AG09309 (cell line): ENCODE results near the gene SNX1.
"Not testable (repeated sequence)": the region's sequence is repeated elsewhere in the genome, so short reads cannot be mapped to it uniquely, and the experiment has no call there.

Source experiments
- DNase-seq: peaks from one replicate; pipeline ENCODE4 v3.0.0-alpha.2; 2010; ENCODE audit warnings: low read depth
- H3K4me3 ChIP-seq: 2 replicates; pipeline ENCODE4 v1.5.1; 2011; ENCODE audit warnings: mild to moderate bottlenecking, low read depth, low read length, moderate library complexity; ENCODE audit not compliant: control insufficient read depth
- TF ChIP-seq, protein P1 (sequence below): IDR thresholded peaks from 2 replicates; pipeline ENCODE4 v1.5.1; 2011; ENCODE audit warnings: mild to moderate bottlenecking, low read depth, low read length, inconsistent platforms; ENCODE audit not compliant: insufficient read depth, control insufficient read depth; ENCODE audit errors: missing control alignments

SNX1 gene

DNA sequence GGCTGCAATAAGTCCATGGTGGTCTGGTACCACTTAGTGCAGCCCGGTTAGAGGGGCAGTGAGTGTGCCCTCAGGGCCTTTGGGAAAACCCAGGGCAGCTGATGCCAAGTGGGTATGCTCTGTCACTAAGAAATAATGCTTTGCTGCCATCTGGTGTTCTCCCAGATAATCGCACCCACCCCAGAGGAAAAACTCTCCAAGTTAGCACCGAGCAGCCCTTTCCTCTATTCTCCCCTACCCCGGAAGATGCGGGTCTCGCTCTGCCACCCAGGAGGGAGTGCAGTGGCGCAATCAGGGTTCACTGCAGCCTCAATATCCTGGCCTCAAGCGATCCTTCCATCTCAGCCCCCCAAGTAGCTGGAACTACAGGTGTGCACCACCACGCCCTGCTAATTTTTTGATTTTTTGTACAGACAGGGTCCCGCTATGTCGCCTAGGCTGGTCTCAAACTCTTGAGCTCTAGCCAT lies 28.2 kb upstream of the SNX1 start:
- no peak for DNase-seq
- no peak overlapping the region for H3K4me3 ChIP-seq
- TF ChIP-seq, protein P1, sequence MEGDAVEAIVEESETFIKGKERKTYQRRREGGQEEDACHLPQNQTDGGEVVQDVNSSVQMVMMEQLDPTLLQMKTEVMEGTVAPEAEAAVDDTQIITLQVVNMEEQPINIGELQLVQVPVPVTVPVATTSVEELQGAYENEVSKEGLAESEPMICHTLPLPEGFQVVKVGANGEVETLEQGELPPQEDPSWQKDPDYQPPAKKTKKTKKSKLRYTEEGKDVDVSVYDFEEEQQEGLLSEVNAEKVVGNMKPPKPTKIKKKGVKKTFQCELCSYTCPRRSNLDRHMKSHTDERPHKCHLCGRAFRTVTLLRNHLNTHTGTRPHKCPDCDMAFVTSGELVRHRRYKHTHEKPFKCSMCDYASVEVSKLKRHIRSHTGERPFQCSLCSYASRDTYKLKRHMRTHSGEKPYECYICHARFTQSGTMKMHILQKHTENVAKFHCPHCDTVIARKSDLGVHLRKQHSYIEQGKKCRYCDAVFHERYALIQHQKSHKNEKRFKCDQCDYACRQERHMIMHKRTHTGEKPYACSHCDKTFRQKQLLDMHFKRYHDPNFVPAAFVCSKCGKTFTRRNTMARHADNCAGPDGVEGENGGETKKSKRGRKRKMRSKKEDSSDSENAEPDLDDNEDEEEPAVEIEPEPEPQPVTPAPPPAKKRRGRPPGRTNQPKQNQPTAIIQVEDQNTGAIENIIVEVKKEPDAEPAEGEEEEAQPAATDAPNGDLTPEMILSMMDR, result peak; percentile 79

DNA sequence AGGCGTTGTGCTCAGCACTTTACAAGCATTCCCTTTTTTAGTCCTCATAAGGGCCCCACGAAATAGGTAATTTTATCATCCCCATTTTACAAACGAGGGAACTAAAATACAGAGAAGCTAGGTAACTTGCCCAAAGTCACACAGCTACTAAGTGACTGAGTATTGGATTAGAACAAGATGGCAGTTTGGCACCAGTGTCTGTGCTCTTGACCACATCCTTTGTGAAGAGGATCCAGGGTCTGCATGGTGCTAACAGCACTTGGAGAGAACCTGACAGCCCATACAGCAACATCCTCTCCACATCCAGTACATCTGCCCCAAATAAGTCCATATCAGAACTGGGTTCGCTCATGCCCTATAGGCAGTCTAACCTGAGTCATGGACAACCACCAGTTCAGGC lies 27.6 kb upstream of the SNX1 start:
- TF ChIP-seq, protein P1, result no peak
- no peak overlapping the region for H3K4me3 ChIP-seq
- no peak for DNase-seq

DNA sequence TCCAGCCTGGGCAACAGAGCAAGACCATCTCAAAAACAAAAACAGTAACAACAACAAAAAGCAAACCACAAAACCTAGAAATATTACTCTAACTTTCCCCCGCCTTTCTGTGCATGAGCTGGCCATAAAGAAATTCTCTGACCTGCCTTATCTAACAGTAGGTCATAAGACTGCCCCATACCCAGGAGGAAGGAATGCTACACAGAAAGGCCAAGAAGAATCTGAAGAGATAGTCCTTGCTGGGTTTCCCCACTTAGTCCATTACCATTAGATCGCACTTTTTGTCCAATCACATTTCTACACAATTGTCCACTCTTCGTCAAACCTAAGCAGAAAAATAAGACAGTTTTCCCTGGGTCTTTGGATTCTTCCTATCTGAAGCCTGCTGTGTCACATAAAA lies 25.7 kb upstream of the SNX1 start:
- no peak for DNase-seq
- H3K4me3 ChIP-seq, result no peak overlapping the region
- TF ChIP-seq, protein P1, result no peak

DNA sequence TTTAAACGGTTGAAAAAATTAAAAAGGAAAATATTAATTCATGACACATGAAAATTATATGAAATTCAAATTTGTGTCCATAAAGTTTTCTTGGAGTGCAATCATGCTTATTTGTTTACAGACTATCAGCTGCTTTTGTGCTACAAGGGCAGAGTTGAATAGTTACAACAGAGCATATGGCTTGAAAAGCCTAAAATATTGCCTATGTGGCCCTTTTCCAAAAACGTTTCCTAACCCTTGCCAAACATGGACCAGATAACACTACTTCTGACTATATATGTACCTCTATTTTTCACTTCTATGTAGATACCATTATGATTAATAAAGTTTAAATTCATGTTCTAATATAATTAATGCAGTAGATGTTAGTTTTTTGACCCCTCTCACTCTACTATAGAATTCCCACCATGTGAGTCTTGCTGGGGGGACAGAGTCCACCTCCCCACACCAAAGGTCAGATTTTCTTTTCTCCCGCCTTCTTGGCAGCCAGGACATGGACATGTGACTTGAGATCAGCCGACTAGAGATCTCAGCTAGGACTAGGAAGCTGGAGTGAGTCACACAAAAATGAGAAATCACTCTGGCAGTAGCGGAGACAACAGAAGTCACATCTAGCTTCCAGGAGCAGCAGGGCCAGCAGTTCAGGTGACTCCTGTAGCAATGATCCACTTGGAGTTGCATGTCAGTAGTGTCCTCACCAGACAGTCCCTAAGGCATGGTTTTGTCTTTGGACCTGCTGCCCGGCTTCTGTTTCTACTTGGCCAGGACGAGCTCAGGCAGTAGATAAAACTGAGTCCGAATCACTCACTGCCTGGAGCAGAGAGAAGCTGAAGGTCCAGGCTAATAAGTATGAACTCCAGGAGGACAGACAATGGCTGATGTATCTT lies 24.6 kb upstream of the SNX1 start:
- peak; percentile 46 for DNase-seq
- H3K4me3 ChIP-seq, result no peak overlapping the region
- TF ChIP-seq, protein P1, result no peak

DNA sequence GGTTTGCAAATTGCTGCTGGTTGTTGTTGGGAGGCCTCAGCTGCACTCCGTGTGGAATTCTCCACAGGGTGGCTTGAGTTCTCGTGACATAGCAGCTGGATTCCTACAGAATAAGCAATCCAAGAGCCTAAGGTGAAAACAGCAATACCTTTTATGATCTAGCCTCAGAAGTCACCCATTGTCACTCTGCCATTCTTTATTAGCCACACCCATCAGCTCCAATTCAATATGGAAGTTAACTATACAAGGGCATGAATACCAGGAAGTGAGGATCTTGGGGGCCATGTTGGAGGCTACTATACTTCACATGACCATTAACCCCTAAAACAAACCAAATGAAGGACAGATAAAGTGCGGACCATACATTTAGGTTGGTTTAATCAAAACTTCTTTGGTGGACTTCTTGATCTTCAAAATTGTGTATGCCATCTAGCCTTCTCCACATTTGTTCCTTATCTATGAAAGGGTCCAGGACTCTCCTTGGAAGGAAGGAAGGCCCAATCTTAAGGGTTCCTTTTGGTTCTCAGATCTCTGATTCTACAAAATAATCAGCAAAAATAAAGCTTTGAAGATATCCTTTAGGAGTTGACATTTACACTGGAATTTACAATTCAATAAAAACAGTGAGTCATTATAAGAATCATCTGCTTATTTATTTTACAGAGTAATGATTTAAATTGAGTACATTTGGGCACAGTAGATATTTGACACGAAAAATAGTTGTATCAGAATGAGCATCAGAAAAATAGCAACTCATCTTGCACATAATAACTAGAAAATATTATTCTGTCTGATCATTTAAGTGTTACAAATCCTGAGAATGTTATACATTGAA lies 23.6 kb upstream of the SNX1 start:
- DNase-seq, result no peak

DNA sequence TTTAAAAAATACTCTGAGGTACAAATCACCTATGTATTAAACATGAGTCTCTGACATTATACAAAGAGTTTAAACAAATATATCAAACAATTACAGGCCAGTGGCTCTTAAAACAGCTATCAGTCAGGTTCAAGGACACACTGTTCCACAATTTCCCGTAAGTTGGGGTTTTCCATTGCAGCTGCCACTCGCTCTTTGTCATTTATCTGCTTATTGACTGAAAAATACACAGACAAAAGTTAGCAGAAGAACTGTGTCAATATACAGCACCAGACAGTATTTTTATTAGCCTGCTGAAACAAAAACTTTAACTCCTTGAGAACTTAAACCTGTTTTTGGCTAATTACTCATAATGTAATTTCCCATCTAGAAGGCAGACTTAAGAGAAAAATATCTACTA lies 23.0 kb upstream of the SNX1 start:
- no peak overlapping the region for H3K4me3 ChIP-seq
- TF ChIP-seq, protein P1, result no peak
- DNase-seq, result no peak

More for the DNA sequence above, 23.6 kb upstream of the SNX1 start:
- H3K4me3 ChIP-seq, result no peak overlapping the region
- TF ChIP-seq, protein P1, result no peak

DNA sequence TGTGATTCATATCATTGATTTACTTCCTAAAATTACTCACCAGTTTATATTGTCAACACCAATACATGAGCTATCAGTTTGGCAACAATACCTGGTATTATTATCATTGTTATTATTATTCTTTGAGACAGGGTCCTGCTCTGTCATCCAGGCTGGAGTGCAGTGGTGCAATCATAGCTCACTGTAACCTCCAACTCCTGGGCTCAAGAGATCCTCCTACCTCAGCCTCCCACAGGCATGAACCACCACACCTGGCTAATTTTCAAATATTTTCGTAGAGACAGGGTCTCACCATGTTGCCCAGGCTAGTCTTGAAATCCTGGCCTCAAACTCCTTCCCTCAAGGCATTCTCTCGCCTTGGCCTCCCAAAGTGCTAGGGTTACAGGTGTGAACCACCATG lies 22.3 kb upstream of the SNX1 start:
- H3K4me3 ChIP-seq, DNase-seq: not testable (repeated sequence)
